ENCODE data around the gene CATSPERD. TPM values are rescaled to one million over a fixed set of nuclear protein-coding genes. Genes with fewer than 3 reads are reported as not detected.
A peak's percentile ranks its signal among the peaks of the same experiment; 100 is the strongest.

CATSPERD gene
- total RNA-seq, 1 experiment from 2014 or later, result not detected

GRCh38 chr19:5788422-5788821 is 68.0 kb downstream of the CATSPERD start:
- H3K4me1 ChIP-seq (ENCODE audit: low read length), result peaks cover 5% of the 10 kb centered on the region
- H3K9me2 ChIP-seq (replicated peaks; ENCODE audit: insufficient read depth, low read length), result no peaks in the 10 kb centered on the region
- no peak overlapping the region for H3K4me3 ChIP-seq (ENCODE audit: low read length)
- H4K20me1 ChIP-seq (ENCODE audit: insufficient read depth, low read depth, low read length), result no peaks in the 10 kb centered on the region
- H3K4me2 ChIP-seq (ENCODE audit: low read depth, low read length, poor library complexity, severe bottlenecking), result no peak overlapping the region
- DNase-seq, result no peak
- no peak overlapping the region for H2AFZ ChIP-seq (ENCODE audit: low read length)
- no peak overlapping the region for H3K27ac ChIP-seq (ENCODE audit: low read length)
- H3K36me3 ChIP-seq (ENCODE audit: insufficient read depth, low read length), result peaks cover 5% of the 10 kb centered on the region; the same call in 1 of the 2 replicates
- H3K27me3 ChIP-seq (ENCODE audit: low read length), result no peaks in the 10 kb centered on the region
- H3K9me3 ChIP-seq (ENCODE audit: low read length), result no peaks in the 10 kb centered on the region
- peaks cover 6% of the 10 kb centered on the region; the same call in 1 of the 2 replicates for H3K79me2 ChIP-seq (ENCODE audit: low read length)
- H3K9ac ChIP-seq (ENCODE audit: low read length), result no peak overlapping the region

- H3K9me3 ChIP-seq (ENCODE audit: low read length), result no peaks in the 10 kb centered on the region
- H2AFZ ChIP-seq (ENCODE audit: low read length), result no peak overlapping the region
- peaks cover 5% of the 10 kb centered on the region for H3K4me1 ChIP-seq (ENCODE audit: low read length)
- no peak overlapping the region for H3K4me3 ChIP-seq (ENCODE audit: low read length)
- DNase-seq, result no peak
- H3K27ac ChIP-seq (ENCODE audit: low read length), result no peak overlapping the region
- H3K79me2 ChIP-seq (ENCODE audit: low read length), result peaks cover 6% of the 10 kb centered on the region; the same call in 1 of the 2 replicates
- no peaks in the 10 kb centered on the region for H4K20me1 ChIP-seq (ENCODE audit: insufficient read depth, low read depth, low read length)
- no peaks in the 10 kb centered on the region for H3K9me2 ChIP-seq (replicated peaks; ENCODE audit: insufficient read depth, low read length)
- H3K4me2 ChIP-seq (ENCODE audit: low read depth, low read length, poor library complexity, severe bottlenecking), result no peak overlapping the region
- no peak overlapping the region for H3K9ac ChIP-seq (ENCODE audit: low read length)
- H3K36me3 ChIP-seq (ENCODE audit: insufficient read depth, low read length), result peaks cover 5% of the 10 kb centered on the region; the same call in 1 of the 2 replicates
- no peaks in the 10 kb centered on the region for H3K27me3 ChIP-seq (ENCODE audit: low read length)
Observed at GRCh38 chr19:5789351-5789761, 68.9 kb downstream of the CATSPERD start.

DNA sequence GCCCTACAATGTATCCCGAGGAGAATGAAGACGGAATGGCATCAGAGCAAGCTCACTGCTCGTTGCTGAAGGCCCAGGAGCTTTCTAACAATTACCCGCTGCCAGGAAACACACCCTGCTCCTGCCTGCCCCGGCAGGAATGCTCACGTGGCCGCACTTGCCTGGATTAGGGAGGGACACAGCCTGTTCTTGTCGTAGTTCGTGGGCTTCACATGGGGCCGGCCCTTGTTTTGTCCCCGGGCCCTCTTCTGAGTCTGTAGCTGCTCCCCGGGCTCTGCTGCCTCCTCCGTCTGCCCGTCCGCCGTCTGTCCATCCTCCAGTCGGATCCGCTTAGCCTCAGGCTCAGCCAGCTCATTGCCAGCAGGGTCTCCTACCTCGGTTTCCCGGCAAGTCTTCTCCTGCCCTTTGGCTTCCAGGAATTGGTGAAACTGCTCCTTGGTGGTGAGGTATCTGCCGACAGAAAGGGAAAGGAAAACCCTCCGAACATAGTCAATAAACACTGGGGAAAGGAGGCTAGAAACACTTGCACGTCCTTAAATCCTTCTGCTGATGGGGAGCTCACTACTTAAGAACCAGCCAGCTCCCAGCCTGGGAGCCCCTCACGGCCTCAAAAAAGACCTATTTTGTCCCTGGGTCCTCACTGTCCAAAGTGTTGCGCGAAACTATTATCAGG is 69.6 kb downstream of the CATSPERD start:
- Histone ChIP-seq H4K20me1 (ENCODE audit: insufficient read depth, low read depth, low read length) (no peaks in the 10 kb centered on the region), H3K27me3 (ENCODE audit: low read length) (no peaks in the 10 kb centered on the region), H3K4me2 (ENCODE audit: low read depth, low read length, poor library complexity, severe bottlenecking) (peak overlapping the region; percentile 66), H3K4me1 (ENCODE audit: low read length) (peaks cover 5% of the 10 kb centered on the region), H3K9ac (ENCODE audit: low read length) (peak overlapping the region; percentile 53; the same call in 1 of the 2 replicates), H3K27ac (ENCODE audit: low read length) (no peak overlapping the region), H3K9me2 (replicated peaks; ENCODE audit: insufficient read depth, low read length) (no peaks in the 10 kb centered on the region), H3K4me3 (ENCODE audit: low read length) (peak overlapping the region; percentile 74), H2AFZ (ENCODE audit: low read length) (no peak overlapping the region), H3K79me2 (ENCODE audit: low read length) (peaks cover 6% of the 10 kb centered on the region; the same call in 1 of the 2 replicates), H3K9me3 (ENCODE audit: low read length) (no peaks in the 10 kb centered on the region), H3K36me3 (ENCODE audit: insufficient read depth, low read length) (peaks cover 5% of the 10 kb centered on the region; the same call in 1 of the 2 replicates)
- no peak for DNase-seq

DNA sequence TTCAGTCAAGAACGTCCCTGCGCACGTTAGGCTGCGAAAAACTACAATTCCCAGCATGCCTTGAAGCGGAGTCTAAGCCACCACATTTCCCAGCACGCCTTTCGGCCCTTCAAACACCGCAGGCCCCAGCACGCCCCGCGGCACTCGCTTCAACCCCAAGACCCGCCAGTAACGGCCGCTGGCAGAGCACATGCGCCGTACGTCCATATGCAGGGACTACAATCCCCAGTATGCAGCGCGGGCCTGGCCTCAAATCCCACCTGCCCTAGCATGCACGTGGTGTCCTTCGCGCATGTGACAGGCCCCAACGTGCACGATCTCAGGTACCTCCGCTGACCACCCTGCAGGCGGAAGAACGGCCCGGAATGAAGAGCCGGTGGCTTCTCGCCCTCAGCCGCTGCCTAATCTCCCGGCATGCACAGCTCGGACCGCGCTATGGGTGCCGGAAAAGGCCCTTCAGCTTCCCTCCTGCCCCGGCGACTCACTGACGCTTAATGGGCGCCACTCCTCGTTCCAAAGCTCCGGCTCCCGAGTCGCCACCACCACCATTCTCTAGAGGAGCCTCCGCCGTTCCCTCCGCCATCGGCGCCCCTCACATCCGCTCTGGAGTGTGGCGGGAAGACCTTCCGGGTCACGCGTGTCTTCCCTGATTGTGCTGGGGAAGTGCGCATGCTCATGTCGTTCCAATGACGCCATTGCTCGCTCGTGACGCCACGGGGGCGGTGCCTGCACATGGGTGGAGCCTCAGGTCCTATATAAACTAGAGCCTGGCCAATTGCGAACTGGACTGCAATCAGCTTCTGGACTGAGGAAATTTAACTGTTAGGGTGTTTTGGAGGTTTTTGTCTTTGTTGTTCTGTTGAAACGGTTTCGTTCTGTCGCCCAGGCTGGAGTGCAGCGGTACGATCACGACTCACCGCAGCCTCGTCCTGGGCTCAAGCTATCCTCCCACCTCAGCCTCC is 70.4 kb downstream of the CATSPERD start, which contains the start of gene DUS3L:
TSS of gene DUS3L (minus strand) at position 605 of the 962 bp plus-strand sequence. CDS start at position 583, 22 bp downstream.
- Histone ChIP-seq H3K4me1 (ENCODE audit: low read length) (peaks cover 5% of the 10 kb centered on the region), H3K36me3 (ENCODE audit: insufficient read depth, low read length) (peaks cover 5% of the 10 kb centered on the region; the same call in 1 of the 2 replicates), H3K27me3 (ENCODE audit: low read length) (no peaks in the 10 kb centered on the region), H3K9me2 (replicated peaks; ENCODE audit: insufficient read depth, low read length) (no peaks in the 10 kb centered on the region), H3K4me2 (ENCODE audit: low read depth, low read length, poor library complexity, severe bottlenecking) (peak within 1 kb of the TSS; percentile 66), H2AFZ (ENCODE audit: low read length) (no peak within 1 kb of the TSS; the same call in 1 of the 2 replicates), H3K79me2 (ENCODE audit: low read length) (peaks cover 6% of the 10 kb centered on the region; the same call in 1 of the 2 replicates), H3K9me3 (ENCODE audit: low read length) (no peaks in the 10 kb centered on the region), H3K9ac (ENCODE audit: low read length) (peak within 1 kb of the TSS; percentile 85), H3K4me3 (ENCODE audit: low read length) (peak within 1 kb of the TSS; percentile 74), H4K20me1 (ENCODE audit: insufficient read depth, low read depth, low read length) (no peaks in the 10 kb centered on the region), H3K27ac (ENCODE audit: low read length) (peak within 1 kb of the TSS; percentile 61; the same call in 1 of the 2 replicates)
- DNase-seq, result peak; percentile 96

DNA sequence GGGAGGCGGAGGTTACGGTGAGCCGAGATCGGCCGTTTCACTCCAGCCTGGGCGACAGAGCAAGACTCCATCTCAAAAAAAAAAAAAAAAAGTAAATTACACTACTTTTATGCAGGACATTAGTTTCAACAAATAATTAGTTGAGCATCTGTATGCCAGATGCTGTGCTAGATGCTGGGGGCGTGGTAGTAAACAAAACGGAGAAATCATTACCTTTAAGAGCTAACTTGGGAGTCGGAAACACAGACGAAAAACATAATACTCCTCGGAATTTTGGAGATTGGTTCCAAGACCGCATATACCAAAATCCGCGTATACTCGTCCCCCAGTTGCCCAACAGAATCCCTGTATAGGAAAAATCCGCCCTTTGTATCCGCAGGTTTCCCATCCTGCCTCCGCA is 71.8 kb downstream of the CATSPERD start:
- Histone ChIP-seq H3K79me2 (ENCODE audit: low read length) (peaks cover 6% of the 10 kb centered on the region; the same call in 1 of the 2 replicates), H3K9me2 (replicated peaks; ENCODE audit: insufficient read depth, low read length) (no peaks in the 10 kb centered on the region), H2AFZ (ENCODE audit: low read length) (no peak overlapping the region), H3K27ac (ENCODE audit: low read length) (no peak overlapping the region), H3K36me3 (ENCODE audit: insufficient read depth, low read length) (peaks cover 5% of the 10 kb centered on the region; the same call in 1 of the 2 replicates), H3K9me3 (ENCODE audit: low read length) (no peaks in the 10 kb centered on the region), H3K27me3 (ENCODE audit: low read length) (no peaks in the 10 kb centered on the region), H3K4me3 (ENCODE audit: low read length) (no peak overlapping the region), H4K20me1 (ENCODE audit: insufficient read depth, low read depth, low read length) (no peaks in the 10 kb centered on the region), H3K4me2 (ENCODE audit: low read depth, low read length, poor library complexity, severe bottlenecking) (no peak overlapping the region), H3K4me1 (ENCODE audit: low read length) (peaks cover 5% of the 10 kb centered on the region), H3K9ac (ENCODE audit: low read length) (no peak overlapping the region)
- no peak for DNase-seq

DNA sequence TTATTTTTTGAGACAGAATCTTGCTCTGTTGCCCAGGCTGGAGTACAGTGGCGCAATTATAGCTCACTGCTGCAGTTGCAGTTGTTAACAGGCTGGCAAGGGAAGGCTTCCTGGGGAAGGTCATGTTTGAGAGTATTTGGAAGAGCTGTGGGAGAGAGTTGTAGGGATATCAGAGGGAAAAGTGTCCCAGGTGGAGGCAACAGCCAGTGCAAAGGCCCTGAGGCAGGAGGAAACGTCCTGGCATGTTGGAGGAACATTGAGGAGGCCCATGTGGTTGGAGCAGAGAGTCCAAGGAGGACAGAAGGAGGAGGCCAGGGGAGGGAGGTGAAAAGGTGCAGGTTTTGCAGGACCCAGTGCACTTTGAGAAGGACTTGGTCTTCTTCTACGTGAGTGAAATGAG is 72.8 kb downstream of the CATSPERD start:
- H3K9ac ChIP-seq (ENCODE audit: low read length), result no peak overlapping the region
- no peaks in the 10 kb centered on the region for H3K27me3 ChIP-seq (ENCODE audit: low read length)
- no peak overlapping the region for H2AFZ ChIP-seq (ENCODE audit: low read length)
- H3K4me1 ChIP-seq (ENCODE audit: low read length), result peaks cover 5% of the 10 kb centered on the region
- no peaks in the 10 kb centered on the region for H3K9me3 ChIP-seq (ENCODE audit: low read length)
- H3K27ac ChIP-seq (ENCODE audit: low read length), result no peak overlapping the region
- H3K4me2 ChIP-seq (ENCODE audit: low read depth, low read length, poor library complexity, severe bottlenecking), result no peak overlapping the region
- H3K36me3 ChIP-seq (ENCODE audit: insufficient read depth, low read length), result peaks cover 5% of the 10 kb centered on the region; the same call in 1 of the 2 replicates
- no peaks in the 10 kb centered on the region for H3K9me2 ChIP-seq (replicated peaks; ENCODE audit: insufficient read depth, low read length)
- H3K4me3 ChIP-seq (ENCODE audit: low read length), result no peak overlapping the region
- peaks cover 6% of the 10 kb centered on the region; the same call in 1 of the 2 replicates for H3K79me2 ChIP-seq (ENCODE audit: low read length)
- no peaks in the 10 kb centered on the region for H4K20me1 ChIP-seq (ENCODE audit: insufficient read depth, low read depth, low read length)
- DNase-seq, result no peak

GRCh38 chr19:5795382-5795919 is 75.0 kb downstream of the CATSPERD start:
- no peaks in the 10 kb centered on the region for H3K79me2 ChIP-seq (ENCODE audit: low read length)
- H3K4me1 ChIP-seq (ENCODE audit: low read length), result no peaks in the 10 kb centered on the region
- H3K9me3 ChIP-seq (ENCODE audit: low read length), result no peaks in the 10 kb centered on the region
- H3K27me3 ChIP-seq (ENCODE audit: low read length), result no peaks in the 10 kb centered on the region
- H3K36me3 ChIP-seq (ENCODE audit: insufficient read depth, low read length), result no peaks in the 10 kb centered on the region
- no peaks in the 10 kb centered on the region for H4K20me1 ChIP-seq (ENCODE audit: insufficient read depth, low read depth, low read length)
- no peak overlapping the region for H3K27ac ChIP-seq (ENCODE audit: low read length)
- no peak overlapping the region for H2AFZ ChIP-seq (ENCODE audit: low read length)
- H3K4me2 ChIP-seq (ENCODE audit: low read depth, low read length, poor library complexity, severe bottlenecking), result no peak overlapping the region
- no peak for DNase-seq
- no peak overlapping the region for H3K9ac ChIP-seq (ENCODE audit: low read length)
- no peaks in the 10 kb centered on the region for H3K9me2 ChIP-seq (replicated peaks; ENCODE audit: insufficient read depth, low read length)
- no peak overlapping the region for H3K4me3 ChIP-seq (ENCODE audit: low read length)

Measured in Karpas-422 (cell line).